Chondrocyte (in vitro differentiated cells): Measurements from ENCODE around the gene TLL1. TPM values are rescaled to one million over a fixed set of nuclear protein-coding genes. Genes with fewer than 3 reads are reported as not detected.

Source experiments
- DNase-seq: peaks from one replicate; pipeline ENCODE4 v3.0.0; 2021; ENCODE audit warnings: mixed read lengths, low spot score
- H3K27ac Mint-ChIP-seq: one replicate; pipeline ENCODE4 v1.8.0; 2021; ENCODE audit warnings: mild to moderate bottlenecking, moderate library complexity, mixed read lengths; ENCODE audit not compliant: unreplicated experiment
- H3K27me3 Mint-ChIP-seq: 2 replicates; pipeline ENCODE4 v1.8.0; 2021; ENCODE audit warnings: low read depth, mixed read lengths
- H3K36me3 Mint-ChIP-seq: 2 replicates; pipeline ENCODE4 v1.8.0; 2021; ENCODE audit warnings: low read depth, mixed read lengths
- H3K4me1 Mint-ChIP-seq: 2 replicates; pipeline ENCODE4 v1.8.0; 2021; ENCODE audit warnings: low read depth, mild to moderate bottlenecking, mixed read lengths
- H3K4me3 Mint-ChIP-seq: one replicate; pipeline ENCODE4 v1.8.0; 2021; ENCODE audit warnings: mild to moderate bottlenecking, moderate library complexity, mixed read lengths; ENCODE audit not compliant: unreplicated experiment
- H3K9me3 Mint-ChIP-seq: 2 replicates; pipeline ENCODE4 v1.8.0; 2021; ENCODE audit warnings: low read depth, mixed read lengths
- CTCF ChIP-seq: fragments of 200-600 bp; sonication (generic); IDR thresholded peaks from 2 replicates; pipeline ENCODE4 v1.5.0; 2021; ENCODE audit warnings: antibody characterized with exemption, mild to moderate bottlenecking, moderate library complexity
- total RNA-seq: library from RNA; stranded (reverse); gene quantifications from 3 replicates; pipeline ENCODE4 v1.2.1, GENCODE V29; 2021

Gene TLL1
- total RNA-seq, 1 donor from 2014 or later: 3.4 TPM

- no peak for DNase-seq
- Mint-ChIP-seq H3K4me3 (no peak overlapping the region), H3K36me3 (peaks cover 1% of the 10 kb centered on the region), H3K27ac (no peak overlapping the region), H3K4me1 (peaks cover 1% of the 10 kb centered on the region), H3K9me3 (peaks cover 3% of the 10 kb centered on the region), H3K27me3 (peaks cover 4% of the 10 kb centered on the region)
- no peak for TF ChIP-seq CTCF
Observed at GRCh38 chr4:165927815-165928214, 54.8 kb downstream of the TLL1 start.

- H3K36me3 Mint-ChIP-seq: peaks cover 1% of the 10 kb centered on the region
- no peaks in the 10 kb centered on the region for H3K4me1 Mint-ChIP-seq
- DNase-seq: no peak
- H3K4me3 Mint-ChIP-seq: no peak overlapping the region
- H3K27ac Mint-ChIP-seq: no peak overlapping the region
- H3K9me3 Mint-ChIP-seq: peaks cover 3% of the 10 kb centered on the region
- TF ChIP-seq CTCF: no peak
- peaks cover 4% of the 10 kb centered on the region for H3K27me3 Mint-ChIP-seq
Observed at GRCh38 chr4:165928601-165929000, 55.6 kb downstream of the TLL1 start.

- peaks cover 4% of the 10 kb centered on the region for H3K27me3 Mint-ChIP-seq
- peaks cover 3% of the 10 kb centered on the region for H3K9me3 Mint-ChIP-seq
- no peaks in the 10 kb centered on the region for H3K4me1 Mint-ChIP-seq
- no peak overlapping the region for H3K4me3 Mint-ChIP-seq
- no peak for TF ChIP-seq CTCF
- no peak for DNase-seq
- H3K27ac Mint-ChIP-seq: no peak overlapping the region
- H3K36me3 Mint-ChIP-seq: peaks cover 1% of the 10 kb centered on the region
Observed at GRCh38 chr4:165929662-165930061, 56.6 kb downstream of the TLL1 start.

GRCh38 chr4:165931741-165932140 lies 58.7 kb downstream of the TLL1 start:
- no peak for DNase-seq
- no peaks in the 10 kb centered on the region for H3K9me3 Mint-ChIP-seq
- H3K36me3 Mint-ChIP-seq: peaks cover 1% of the 10 kb centered on the region

GRCh38 chr4:165944900-165945299 lies 71.9 kb downstream of the TLL1 start:
- TF ChIP-seq CTCF: no peak
- Mint-ChIP-seq H3K4me1 (no peaks in the 10 kb centered on the region), H3K4me3 (no peak overlapping the region), H3K27me3 (peaks cover under 1% of the 10 kb centered on the region), H3K27ac (no peak overlapping the region), H3K9me3 (peaks cover 4% of the 10 kb centered on the region), H3K36me3 (no peaks in the 10 kb centered on the region)
- DNase-seq: no peak

More at GRCh38 chr4:165931741-165932140, 58.7 kb downstream of the TLL1 start:
- H3K27me3 Mint-ChIP-seq: peaks cover 4% of the 10 kb centered on the region
- H3K27ac Mint-ChIP-seq: no peak overlapping the region
- no peak overlapping the region for H3K4me3 Mint-ChIP-seq
- TF ChIP-seq CTCF: no peak
- H3K4me1 Mint-ChIP-seq: no peaks in the 10 kb centered on the region
